Measurements from ENCODE around the gene PPP1R12B.
"Not testable (repeated sequence)": the region's sequence is repeated elsewhere in the genome, so short reads cannot be mapped to it uniquely, and the experiment has no call there.

The PPP1R12B gene

GRCh38 chr1:202479661-202480060, 131.2 kb downstream of the PPP1R12B start:
- DNase-seq = not testable (repeated sequence)

- not testable (repeated sequence) for DNase-seq
Observed at GRCh38 chr1:202480640-202481039, 132.1 kb downstream of the PPP1R12B start.

GRCh38 chr1:202483362-202483761, 134.9 kb downstream of the PPP1R12B start:
- not testable (repeated sequence) for DNase-seq

- DNase-seq = not testable (repeated sequence)
Observed at GRCh38 chr1:202484032-202484431, 135.5 kb downstream of the PPP1R12B start.

- not testable (repeated sequence) for DNase-seq
Observed at GRCh38 chr1:202484820-202485219, 136.3 kb downstream of the PPP1R12B start.

- not testable (repeated sequence) for DNase-seq
Observed at GRCh38 chr1:202488178-202488649, 139.7 kb downstream of the PPP1R12B start.

GRCh38 chr1:202489101-202489500, 140.6 kb downstream of the PPP1R12B start:
- not testable (repeated sequence) for DNase-seq

- DNase-seq = not testable (repeated sequence)
Observed at GRCh38 chr1:202493112-202493511, 144.6 kb downstream of the PPP1R12B start.

GRCh38 chr1:202498542-202498941, 150.0 kb downstream of the PPP1R12B start:
- no peak for DNase-seq

- not testable (repeated sequence) for DNase-seq
Observed at GRCh38 chr1:202499997-202500396, 151.5 kb downstream of the PPP1R12B start.

- DNase-seq = peak in 3 of 51 donors; percentile 14 to 65 (median 30)
Observed at GRCh38 chr1:202501281-202501680, 152.8 kb downstream of the PPP1R12B start.

- DNase-seq = no peak
Observed at GRCh38 chr1:202505356-202505755, 156.9 kb downstream of the PPP1R12B start.

GRCh38 chr1:202505880-202506575, 157.5 kb downstream of the PPP1R12B start:
- peak in 4 of 51 donors; percentile 5 to 11 (median 8) for DNase-seq

GRCh38 chr1:202508863-202509262, 160.4 kb downstream of the PPP1R12B start:
- DNase-seq = not testable (repeated sequence)

- DNase-seq = not testable (repeated sequence)
Observed at GRCh38 chr1:202513875-202514274, 165.4 kb downstream of the PPP1R12B start.

- DNase-seq = no peak
Observed at GRCh38 chr1:202516434-202516877, 168.0 kb downstream of the PPP1R12B start.

GRCh38 chr1:202517146-202517545, 168.6 kb downstream of the PPP1R12B start:
- not testable (repeated sequence) for DNase-seq

GRCh38 chr1:202518180-202518579, 169.7 kb downstream of the PPP1R12B start:
- not testable (repeated sequence) for DNase-seq

- not testable (repeated sequence) for DNase-seq
Observed at GRCh38 chr1:202518905-202519304, 170.4 kb downstream of the PPP1R12B start.

GRCh38 chr1:202520129-202520856, 171.8 kb downstream of the PPP1R12B start:
- not testable (repeated sequence) for DNase-seq

GRCh38 chr1:202520857-202521216, 172.3 kb downstream of the PPP1R12B start:
- not testable (repeated sequence) for DNase-seq

- DNase-seq = not testable (repeated sequence)
Observed at GRCh38 chr1:202521484-202521883, 173.0 kb downstream of the PPP1R12B start.
